ENCODE measurements around the gene MACROD1. TPM values are rescaled to one million over a fixed set of nuclear protein-coding genes. Genes with fewer than 3 reads are reported as not detected.

The MACROD1 gene
- total RNA-seq, 2 donors from 2014 or later = 33.5 to 68.2 TPM

- Histone ChIP-seq H3K9me3 (no peaks in the 10 kb centered on the region), H3K27ac (no peak overlapping the region), H3K27me3 (replicated peaks; ENCODE audit: insufficient read depth) (no peaks in the 10 kb centered on the region), H3K4me3 (no peak overlapping the region), H3K4me1 (replicated peaks) (no peaks in the 10 kb centered on the region), H3K36me3 (no peaks in the 10 kb centered on the region)
- no peak for TF ChIP-seq POLR2A (IDR thresholded peaks at IDR 0.05)
- TF ChIP-seq CTCF (IDR thresholded peaks at IDR 0.05) = no peak
- no peak for TF ChIP-seq POLR2AphosphoS5 (IDR thresholded peaks at IDR 0.05)
- no peak for DNase-seq (ENCODE audit: low spot score)
- 97% methylated on average over 10 of the region's 10 CpGs for WGBS
- intact Hi-C loops (cut with DNase I) = no loop called here
Measured at GRCh38 chr11:64161037-64161436, 4.9 kb downstream of the MACROD1 start.

GRCh38 chr11:64157631-64158394, 8.1 kb downstream of the MACROD1 start:
- no peak for DNase-seq (ENCODE audit: low spot score)
- TF ChIP-seq POLR2A (IDR thresholded peaks at IDR 0.05) (no peak), CTCF (IDR thresholded peaks at IDR 0.05) (no peak), POLR2AphosphoS5 (IDR thresholded peaks at IDR 0.05) (no peak)
- no peaks in the 10 kb centered on the region for H3K36me3 ChIP-seq
- intact Hi-C loops (cut with DNase I) = no loop called here
- H3K4me1 ChIP-seq (replicated peaks) = no peaks in the 10 kb centered on the region
- no peak overlapping the region for H3K4me3 ChIP-seq
- WGBS = 79% methylated on average over 17 of the region's 17 CpGs
- H3K9me3 ChIP-seq = no peaks in the 10 kb centered on the region
- no peaks in the 10 kb centered on the region for H3K27me3 ChIP-seq (replicated peaks; ENCODE audit: insufficient read depth)
- H3K27ac ChIP-seq = no peak overlapping the region

- no peak for DNase-seq (ENCODE audit: low spot score)
- intact Hi-C loops (cut with DNase I) = no loop called here
- no peak for TF ChIP-seq POLR2AphosphoS5 (IDR thresholded peaks at IDR 0.05)
- TF ChIP-seq POLR2A (IDR thresholded peaks at IDR 0.05) = no peak
- TF ChIP-seq CTCF (IDR thresholded peaks at IDR 0.05) = no peak
- H3K36me3 ChIP-seq = no peaks in the 10 kb centered on the region
- 94% methylated on average over 14 of the region's 14 CpGs for WGBS
- no peaks in the 10 kb centered on the region for H3K4me1 ChIP-seq (replicated peaks)
- H3K9me3 ChIP-seq = no peaks in the 10 kb centered on the region
- H3K4me3 ChIP-seq = no peak overlapping the region
- no peak overlapping the region for H3K27ac ChIP-seq
- H3K27me3 ChIP-seq (replicated peaks; ENCODE audit: insufficient read depth) = no peaks in the 10 kb centered on the region
Measured at GRCh38 chr11:64156235-64157011, 9.5 kb downstream of the MACROD1 start.

GRCh38 chr11:64153812-64154211, 12.1 kb downstream of the MACROD1 start:
- no peaks in the 10 kb centered on the region for H3K36me3 ChIP-seq
- TF ChIP-seq CTCF (IDR thresholded peaks at IDR 0.05) (no peak), POLR2A (IDR thresholded peaks at IDR 0.05) (no peak), POLR2AphosphoS5 (IDR thresholded peaks at IDR 0.05) (no peak)
- no peak for DNase-seq (ENCODE audit: low spot score)
- no peaks in the 10 kb centered on the region for H3K9me3 ChIP-seq
- H3K4me1 ChIP-seq (replicated peaks) = no peaks in the 10 kb centered on the region
- H3K4me3 ChIP-seq = no peak overlapping the region
- WGBS = 52% methylated on average over 8 of the region's 8 CpGs
- no peaks in the 10 kb centered on the region for H3K27me3 ChIP-seq (replicated peaks; ENCODE audit: insufficient read depth)
- intact Hi-C loops (cut with DNase I) = loop anchor here (5.0 kb wide), 2 partner anchors 317 to 387 kb away; partner anchors contain the start of genes MARK2 and ZFTA
- no peak overlapping the region for H3K27ac ChIP-seq

All from prostate gland (tissue), 2 donors.